ENCODE data around the gene HS3ST3A1. TPM values are rescaled to one million over a fixed set of nuclear protein-coding genes. Genes with fewer than 3 reads are reported as not detected.
"Not testable (repeated sequence)": the region's sequence is repeated elsewhere in the genome, so short reads cannot be mapped to it uniquely, and the experiment has no call there.

HS3ST3A1 gene
- total RNA-seq, 1 donor from 2014 or later = 8.6 TPM

DNA sequence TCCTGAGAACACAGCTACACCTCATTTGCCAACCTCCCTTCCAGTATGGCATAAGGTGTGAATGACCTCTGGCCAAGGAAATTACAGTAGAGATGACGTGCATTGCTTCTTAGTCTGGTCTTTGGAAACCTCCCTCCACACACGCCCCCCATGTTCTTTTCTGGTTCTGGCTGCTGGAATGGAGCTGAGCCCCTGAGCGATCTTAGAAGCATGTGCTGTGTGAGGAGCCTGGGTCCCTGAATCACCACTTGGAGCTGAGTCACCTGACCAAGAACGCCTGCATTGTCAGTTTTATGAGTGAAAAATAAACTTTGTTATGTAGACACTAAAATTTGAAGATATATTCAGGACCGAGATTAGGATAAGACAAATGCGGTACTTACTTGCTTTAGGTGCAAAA lies 51.4 kb downstream of the HS3ST3A1 start:
- H3K27ac ChIP-seq = no peak overlapping the region
- DNase-seq (ENCODE audit: extremely low spot score in 2 of 2) = no peak
- no peaks in the 10 kb centered on the region for H3K36me3 ChIP-seq
- no peaks in the 10 kb centered on the region for H3K4me1 ChIP-seq
- intact Hi-C loops (cut with DNase I) = no loop called here
- H3K27me3 ChIP-seq = no peaks in the 10 kb centered on the region
- no peak overlapping the region for H3K4me3 ChIP-seq
- TF ChIP-seq, protein P1, sequence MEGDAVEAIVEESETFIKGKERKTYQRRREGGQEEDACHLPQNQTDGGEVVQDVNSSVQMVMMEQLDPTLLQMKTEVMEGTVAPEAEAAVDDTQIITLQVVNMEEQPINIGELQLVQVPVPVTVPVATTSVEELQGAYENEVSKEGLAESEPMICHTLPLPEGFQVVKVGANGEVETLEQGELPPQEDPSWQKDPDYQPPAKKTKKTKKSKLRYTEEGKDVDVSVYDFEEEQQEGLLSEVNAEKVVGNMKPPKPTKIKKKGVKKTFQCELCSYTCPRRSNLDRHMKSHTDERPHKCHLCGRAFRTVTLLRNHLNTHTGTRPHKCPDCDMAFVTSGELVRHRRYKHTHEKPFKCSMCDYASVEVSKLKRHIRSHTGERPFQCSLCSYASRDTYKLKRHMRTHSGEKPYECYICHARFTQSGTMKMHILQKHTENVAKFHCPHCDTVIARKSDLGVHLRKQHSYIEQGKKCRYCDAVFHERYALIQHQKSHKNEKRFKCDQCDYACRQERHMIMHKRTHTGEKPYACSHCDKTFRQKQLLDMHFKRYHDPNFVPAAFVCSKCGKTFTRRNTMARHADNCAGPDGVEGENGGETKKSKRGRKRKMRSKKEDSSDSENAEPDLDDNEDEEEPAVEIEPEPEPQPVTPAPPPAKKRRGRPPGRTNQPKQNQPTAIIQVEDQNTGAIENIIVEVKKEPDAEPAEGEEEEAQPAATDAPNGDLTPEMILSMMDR (IDR thresholded peaks at IDR 0.05) = no peak
- no peak for TF ChIP-seq POLR2A (IDR thresholded peaks at IDR 0.05)
- TF ChIP-seq POLR2AphosphoS5 (IDR thresholded peaks at IDR 0.05; ENCODE audit: insufficient read depth in 1 of 2, low read depth in 1 of 2) = no peak
- H3K9me3 ChIP-seq = no peaks in the 10 kb centered on the region

DNA sequence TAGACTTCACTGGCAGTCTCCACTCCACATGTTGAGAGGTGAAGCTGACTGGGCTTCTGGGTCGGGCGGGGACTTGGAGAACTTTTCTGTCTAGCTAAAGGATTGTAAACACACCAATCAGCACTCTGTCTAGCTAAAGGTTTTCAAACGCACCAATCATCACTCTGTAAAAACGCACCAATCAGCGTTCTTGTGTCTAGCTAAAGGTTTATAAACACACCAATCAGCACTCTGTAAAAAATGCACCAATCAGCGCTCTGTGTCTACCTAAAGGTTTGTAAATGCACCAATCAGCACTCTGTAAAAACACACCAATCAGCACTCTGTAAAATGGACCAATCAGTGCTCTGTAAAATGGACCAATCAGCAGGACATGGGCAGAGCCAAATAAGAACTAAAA lies 53.2 kb downstream of the HS3ST3A1 start:
- H3K27ac ChIP-seq; DNase-seq (ENCODE audit: extremely low spot score in 2 of 2); H3K36me3 ChIP-seq; H3K4me3 ChIP-seq; H3K27me3 ChIP-seq; H3K4me1 ChIP-seq; H3K9me3 ChIP-seq; intact Hi-C loops (cut with DNase I): not testable (repeated sequence)

DNA sequence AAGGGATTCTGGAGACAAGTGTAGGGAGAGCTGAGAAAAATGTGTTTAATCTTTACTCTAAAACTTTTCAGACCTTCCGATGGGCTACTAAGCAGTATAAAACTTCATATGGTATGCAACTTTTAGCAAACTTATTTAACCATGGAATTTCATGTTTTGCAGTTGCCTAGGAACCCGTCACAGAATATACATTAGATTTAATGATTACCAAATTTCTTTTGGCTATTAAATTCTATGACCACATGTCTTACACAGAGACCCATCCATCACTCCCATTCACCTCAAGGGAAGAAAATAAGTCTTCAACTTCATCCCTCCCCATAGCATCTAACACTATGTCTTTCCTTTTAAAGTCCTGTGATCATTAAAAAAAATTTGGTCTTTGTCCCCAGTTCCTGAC lies 54.9 kb downstream of the HS3ST3A1 start:
- no peak for DNase-seq (ENCODE audit: extremely low spot score in 2 of 2)
- H3K36me3 ChIP-seq = no peaks in the 10 kb centered on the region
- H3K27ac ChIP-seq = no peak overlapping the region
- H3K27me3 ChIP-seq = no peaks in the 10 kb centered on the region
- peaks cover 2% of the 10 kb centered on the region for H3K4me1 ChIP-seq
- H3K4me3 ChIP-seq = no peak overlapping the region
- intact Hi-C loops (cut with DNase I) = no loop called here
- TF ChIP-seq POLR2A (IDR thresholded peaks at IDR 0.05) = no peak
- H3K9me3 ChIP-seq = no peaks in the 10 kb centered on the region

DNA sequence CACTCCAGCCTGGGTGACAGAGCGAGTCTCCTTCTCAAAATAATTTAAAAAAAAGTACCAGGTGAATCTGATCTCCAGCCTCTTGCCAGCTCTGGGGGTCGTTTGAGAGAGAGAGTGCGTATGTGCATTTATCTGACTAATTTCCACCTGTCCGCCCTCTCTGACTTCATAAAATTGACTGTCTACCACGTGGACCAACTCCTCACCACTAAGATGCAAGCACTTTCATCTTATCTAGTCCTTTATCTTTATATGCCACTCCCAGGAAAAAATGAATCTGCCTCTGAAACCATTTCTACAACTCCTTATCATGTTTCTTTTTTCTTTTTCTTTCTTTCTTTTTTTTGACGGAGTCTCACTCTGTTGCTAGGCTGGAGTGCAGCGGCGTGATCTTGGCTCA lies 55.8 kb downstream of the HS3ST3A1 start:
- no peak for DNase-seq (ENCODE audit: extremely low spot score in 2 of 2)
- no peaks in the 10 kb centered on the region for H3K9me3 ChIP-seq
- no peaks in the 10 kb centered on the region for H3K27me3 ChIP-seq
- TF ChIP-seq, protein P1 (IDR thresholded peaks at IDR 0.05) = no peak
- no peak for TF ChIP-seq POLR2A (IDR thresholded peaks at IDR 0.05)
- no peak for TF ChIP-seq POLR2AphosphoS5 (IDR thresholded peaks at IDR 0.05; ENCODE audit: insufficient read depth in 1 of 2, low read depth in 1 of 2)
- no peak overlapping the region for H3K4me3 ChIP-seq
- H3K36me3 ChIP-seq = no peaks in the 10 kb centered on the region
- H3K27ac ChIP-seq = no peak overlapping the region
- intact Hi-C loops (cut with DNase I) = no loop called here
- H3K4me1 ChIP-seq = peaks cover 8% of the 10 kb centered on the region

DNA sequence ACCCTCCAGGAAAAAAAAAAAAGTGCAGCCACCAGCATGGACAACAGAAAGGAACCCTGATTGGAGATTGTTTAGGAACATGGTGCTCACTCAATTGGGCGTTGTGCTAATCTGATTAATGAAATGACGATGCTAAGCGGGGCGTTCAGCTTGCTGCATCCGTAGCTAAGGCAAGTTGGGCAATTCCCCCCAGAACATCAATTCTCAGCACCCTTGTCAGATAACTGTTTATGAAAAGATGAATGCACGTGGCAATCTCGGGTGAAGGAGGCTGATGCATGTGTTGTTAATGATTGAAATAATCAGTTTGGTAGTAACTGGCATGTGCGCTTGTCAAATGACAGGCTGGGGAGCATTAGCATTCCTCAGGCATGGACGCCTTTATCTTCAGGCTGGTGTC lies 57.0 kb downstream of the HS3ST3A1 start:
- Histone ChIP-seq H3K4me1 (peaks cover 14% of the 10 kb centered on the region), H3K36me3 (no peaks in the 10 kb centered on the region), H3K27ac (peak overlapping the region; percentile 56), H3K27me3 (no peaks in the 10 kb centered on the region), H3K4me3 (no peak overlapping the region), H3K9me3 (no peaks in the 10 kb centered on the region)
- intact Hi-C loops (cut with DNase I) = no loop called here
- DNase-seq (ENCODE audit: extremely low spot score in 2 of 2) = no peak
- TF ChIP-seq, protein P1 (IDR thresholded peaks at IDR 0.05) = no peak
- no peak for TF ChIP-seq POLR2A (IDR thresholded peaks at IDR 0.05)
- TF ChIP-seq POLR2AphosphoS5 (IDR thresholded peaks at IDR 0.05; ENCODE audit: insufficient read depth in 1 of 2, low read depth in 1 of 2) = no peak

DNA sequence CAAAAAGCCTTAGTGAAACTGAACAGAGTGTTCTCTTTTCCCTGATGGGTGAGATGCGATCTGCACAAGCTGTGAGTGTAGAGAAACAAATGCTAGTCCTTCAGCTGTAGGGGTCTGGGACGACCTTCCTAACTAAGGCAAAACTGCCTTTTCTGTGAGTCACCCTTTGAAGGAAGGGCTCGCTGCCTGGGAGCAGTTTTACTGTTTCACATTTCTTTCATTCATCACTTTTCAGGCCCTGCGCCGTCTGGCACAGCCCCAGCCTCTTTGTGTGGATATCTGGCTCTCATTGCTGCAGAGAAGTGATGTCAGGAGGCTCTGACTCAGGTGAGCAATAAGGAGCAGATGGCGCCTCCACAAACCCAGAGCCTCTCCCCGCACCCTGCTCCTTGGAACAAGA lies 57.4 kb downstream of the HS3ST3A1 start:
- H3K4me3 ChIP-seq = no peak overlapping the region
- no peak for DNase-seq (ENCODE audit: extremely low spot score in 2 of 2)
- intact Hi-C loops (cut with DNase I) = no loop called here
- H3K36me3 ChIP-seq = no peaks in the 10 kb centered on the region
- H3K27ac ChIP-seq = peak overlapping the region; percentile 56
- no peaks in the 10 kb centered on the region for H3K27me3 ChIP-seq
- H3K4me1 ChIP-seq = peaks cover 14% of the 10 kb centered on the region
- H3K9me3 ChIP-seq = no peaks in the 10 kb centered on the region
- TF ChIP-seq POLR2A (IDR thresholded peaks at IDR 0.05) (no peak), POLR2AphosphoS5 (IDR thresholded peaks at IDR 0.05; ENCODE audit: insufficient read depth in 1 of 2, low read depth in 1 of 2) (peak; percentile 43)
- TF ChIP-seq, protein P1 (IDR thresholded peaks at IDR 0.05) = no peak

Data from vagina (tissue), 2 donors.